GM21576 (cell line): ENCODE measurements around the gene SLIT1.

Experiments
- ATAC-seq: cut with Tn5 transposase; IDR thresholded peaks from one replicate; pipeline ENCODE4 v1.9.1; 2021; ENCODE audit warnings: mild to moderate bottlenecking, moderate library complexity; ENCODE audit not compliant: unreplicated experiment

The SLIT1 gene

DNA sequence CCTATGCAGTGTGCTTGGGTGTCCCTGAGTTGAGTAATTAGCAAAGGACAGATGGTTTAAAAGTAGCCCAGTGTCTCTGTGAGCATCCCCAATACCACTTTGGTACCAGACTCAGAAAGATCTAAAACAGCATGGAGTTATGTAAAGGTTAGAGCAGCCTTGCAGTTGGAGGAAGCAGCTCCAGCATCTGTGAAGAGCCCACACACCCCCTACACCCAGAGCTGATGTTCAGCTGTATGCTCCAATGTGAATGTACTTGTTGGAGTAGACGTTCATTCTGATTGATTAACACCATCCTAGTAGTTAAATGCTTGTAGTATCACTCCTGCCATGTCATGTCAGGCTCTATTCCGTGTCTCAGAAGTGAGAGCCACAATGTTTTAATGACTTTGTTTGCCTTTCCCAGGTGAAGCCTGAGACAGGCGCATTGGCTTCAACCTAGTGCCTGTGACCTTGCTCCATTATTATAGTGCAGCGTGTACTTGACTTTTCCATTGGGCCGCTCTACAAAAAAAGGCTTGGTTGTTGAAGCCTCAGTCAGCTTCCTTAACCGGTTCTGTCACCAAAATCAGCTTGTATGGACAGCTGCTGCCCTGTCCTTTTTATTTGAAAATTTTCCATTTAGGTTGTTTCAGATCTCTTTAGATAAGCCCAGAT lies 199.4 kb downstream of the SLIT1 start:
- no peak for ATAC-seq

DNA sequence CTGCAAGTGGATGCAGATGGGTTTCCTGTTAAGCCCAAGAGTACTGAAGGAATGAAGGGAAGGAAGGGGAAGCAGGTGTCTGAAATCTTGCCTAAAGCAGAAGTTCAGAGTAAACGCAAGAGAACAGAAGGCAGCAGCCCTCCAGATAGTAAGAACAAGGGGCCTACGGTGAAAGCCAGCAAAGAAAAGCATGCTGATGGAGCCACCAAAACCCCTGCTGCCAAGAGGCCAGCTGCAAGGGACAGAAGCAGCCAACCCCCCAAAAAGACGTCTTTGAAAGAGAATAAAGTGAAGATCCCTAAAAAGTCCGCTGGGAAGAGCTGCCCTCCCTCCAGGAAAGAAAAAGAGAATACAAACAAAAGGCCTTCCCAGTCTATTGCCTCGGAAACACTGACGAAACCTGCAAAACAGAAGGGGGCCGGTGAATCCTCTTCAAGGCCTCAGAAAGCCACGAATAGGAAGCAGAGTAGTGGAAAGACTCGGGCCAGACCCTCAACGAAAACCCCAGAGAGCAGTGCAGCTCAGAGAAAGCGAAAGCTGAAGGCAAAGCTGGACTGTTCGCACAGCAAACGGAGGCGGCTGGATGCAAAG lies 201.1 kb downstream of the SLIT1 start:
- no peak for ATAC-seq

DNA sequence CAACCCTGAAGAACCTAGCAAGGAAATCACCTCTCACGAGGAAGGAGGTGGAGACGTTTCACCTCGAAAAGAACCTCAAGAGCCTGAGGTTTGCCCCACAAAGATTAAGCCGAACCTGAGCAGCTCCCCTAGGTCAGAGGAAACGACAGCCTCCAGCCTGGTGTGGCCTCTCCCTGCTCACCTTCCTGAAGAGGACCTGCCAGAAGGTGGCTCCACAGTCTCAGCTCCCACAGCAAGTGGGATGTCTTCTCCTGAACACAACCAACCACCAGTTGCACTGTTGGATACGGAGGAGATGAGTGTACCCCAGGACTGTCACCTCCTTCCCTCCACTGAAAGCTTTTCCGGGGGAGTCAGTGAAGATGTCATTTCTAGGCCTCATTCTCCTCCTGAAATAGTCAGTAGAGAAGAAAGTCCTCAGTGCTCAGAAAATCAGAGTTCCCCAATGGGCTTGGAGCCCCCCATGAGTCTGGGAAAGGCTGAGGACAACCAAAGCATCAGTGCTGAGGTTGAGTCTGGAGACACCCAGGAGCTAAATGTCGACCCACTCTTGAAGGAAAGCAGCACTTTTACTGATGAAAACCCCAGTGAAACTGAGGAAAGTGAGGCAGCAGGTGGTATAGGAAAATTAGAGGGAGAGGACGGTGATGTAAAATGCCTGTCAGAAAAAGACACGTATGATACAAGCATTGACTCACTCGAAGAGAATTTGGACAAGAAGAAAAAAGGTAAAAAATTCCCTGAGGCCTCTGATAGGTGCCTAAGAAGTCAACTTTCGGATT lies 203.4 kb downstream of the SLIT1 start:
- ATAC-seq, result no peak

DNA sequence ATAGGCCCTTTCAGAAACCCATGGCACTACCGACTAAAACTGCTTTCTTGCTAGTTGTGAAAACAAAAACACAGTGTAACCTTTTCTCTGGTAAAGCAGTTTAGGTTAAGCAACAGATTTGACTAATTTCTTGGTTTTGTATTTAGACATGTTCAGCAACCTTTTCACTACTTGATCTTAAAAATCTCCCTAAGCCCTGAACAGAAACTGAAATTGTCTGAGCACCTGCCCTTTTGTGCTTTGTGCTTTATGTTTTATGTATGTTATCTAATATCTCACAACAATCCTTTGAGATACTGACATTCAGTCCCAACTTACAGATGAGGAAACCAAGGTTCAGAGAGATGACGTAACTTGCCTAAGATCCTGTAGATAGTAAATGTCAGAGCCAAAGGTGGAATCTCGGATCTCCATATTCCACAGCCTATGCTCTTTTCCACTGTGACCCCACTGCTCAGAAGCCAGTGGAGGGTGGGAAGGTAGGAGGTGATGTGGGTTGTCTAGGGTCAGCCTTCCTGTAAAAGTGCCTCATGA lies 207.1 kb downstream of the SLIT1 start:
- ATAC-seq, result no peak

DNA sequence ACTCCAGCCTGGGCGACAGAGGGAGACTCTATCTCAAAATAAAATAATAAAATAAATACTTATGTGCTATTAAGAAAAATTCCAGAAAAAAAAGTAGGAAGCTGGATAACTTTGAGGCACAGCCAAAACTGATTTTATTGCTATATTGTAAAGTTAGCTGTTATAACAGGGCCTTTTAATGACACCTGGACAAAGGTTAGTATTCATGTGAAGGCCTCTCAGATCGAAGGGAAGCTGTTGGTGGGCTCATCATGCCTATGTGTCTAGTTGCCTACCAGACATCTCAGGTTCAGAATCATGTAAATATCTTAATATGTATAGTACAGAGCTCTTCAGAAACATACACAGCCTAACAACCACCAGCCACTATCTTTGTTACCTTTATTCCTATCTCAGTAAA lies 210.6 kb downstream of the SLIT1 start:
- no peak for ATAC-seq

DNA sequence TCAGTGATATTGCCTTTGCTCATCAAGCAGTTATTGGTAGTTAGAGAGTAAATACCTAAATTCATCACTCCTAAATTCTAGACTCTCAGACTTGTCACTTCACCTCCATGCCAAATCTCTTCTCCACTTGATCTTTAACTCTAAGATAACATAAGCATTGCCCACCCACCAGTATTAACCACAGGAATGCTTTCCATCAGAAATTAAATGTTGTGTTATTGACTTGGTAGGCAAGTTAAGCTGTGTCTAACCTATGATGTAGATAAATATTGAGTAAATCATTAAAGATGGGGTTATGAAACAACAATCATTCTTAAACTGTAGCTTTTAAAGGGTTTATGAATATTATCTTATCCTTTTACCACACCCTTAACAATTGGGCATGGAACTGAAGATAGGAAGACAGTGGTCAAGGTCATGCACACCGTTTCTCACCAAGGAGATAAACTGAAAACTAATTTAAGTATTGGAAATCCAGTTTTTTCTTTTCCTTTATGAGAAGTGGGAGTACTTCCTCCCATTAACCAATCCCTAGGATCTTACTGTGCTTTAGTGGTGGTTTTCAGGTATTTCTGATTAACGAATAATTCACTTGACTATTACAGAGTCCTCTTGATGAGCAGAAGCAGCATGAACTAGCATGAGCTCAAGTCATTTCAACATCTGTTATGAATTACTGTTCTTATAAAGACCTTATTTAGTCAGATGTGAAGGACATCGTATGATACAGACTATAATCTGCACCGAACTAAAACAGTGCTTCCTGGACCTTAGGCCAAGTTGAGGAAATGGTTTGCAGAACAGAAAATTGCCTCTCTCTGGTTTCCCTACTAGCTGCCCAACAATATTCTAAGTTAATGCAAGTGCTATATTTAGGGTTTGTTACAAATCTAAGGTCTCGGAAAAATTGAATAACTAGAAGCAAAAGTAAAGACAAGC lies 211.7 kb downstream of the SLIT1 start:
- ATAC-seq, result peak; percentile 34

DNA sequence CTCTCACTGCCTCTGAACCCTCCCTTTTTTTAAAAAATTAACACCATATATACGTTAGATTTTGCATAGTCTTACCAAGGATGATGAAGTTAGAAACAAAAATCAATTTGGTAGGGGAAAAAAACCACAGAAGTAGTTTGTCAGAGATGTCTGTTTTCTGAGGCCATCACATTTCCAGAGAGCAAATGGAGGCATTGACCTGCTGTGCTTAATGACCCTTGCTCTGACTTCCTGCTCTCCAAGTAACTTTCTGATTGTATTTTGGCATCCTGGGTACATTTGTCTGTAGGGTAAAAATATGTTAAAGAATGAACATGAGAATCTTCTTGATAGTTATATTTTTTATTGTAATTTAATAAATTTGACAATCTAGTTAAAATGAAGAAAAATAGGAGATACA lies 213.5 kb downstream of the SLIT1 start:
- no peak for ATAC-seq

DNA sequence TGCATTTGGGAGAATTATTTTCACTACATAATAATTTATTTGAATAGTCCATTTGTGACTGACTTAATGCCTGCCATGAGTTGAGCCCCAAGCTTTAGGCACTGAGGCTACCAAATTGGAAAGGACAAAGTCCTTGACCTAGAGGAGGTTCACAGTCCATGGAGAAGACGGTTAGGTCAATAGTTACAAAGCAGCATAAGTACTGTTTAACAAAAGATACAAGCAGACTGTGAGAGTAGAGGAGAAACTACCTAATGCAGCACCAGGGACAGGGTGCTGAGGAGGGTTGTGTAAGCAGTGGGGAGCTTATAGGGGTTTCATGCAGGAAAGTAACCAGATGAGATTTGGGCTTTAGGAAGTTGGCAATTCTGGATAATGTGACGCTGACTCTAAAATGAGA lies 214.4 kb downstream of the SLIT1 start:
- ATAC-seq, result no peak

DNA sequence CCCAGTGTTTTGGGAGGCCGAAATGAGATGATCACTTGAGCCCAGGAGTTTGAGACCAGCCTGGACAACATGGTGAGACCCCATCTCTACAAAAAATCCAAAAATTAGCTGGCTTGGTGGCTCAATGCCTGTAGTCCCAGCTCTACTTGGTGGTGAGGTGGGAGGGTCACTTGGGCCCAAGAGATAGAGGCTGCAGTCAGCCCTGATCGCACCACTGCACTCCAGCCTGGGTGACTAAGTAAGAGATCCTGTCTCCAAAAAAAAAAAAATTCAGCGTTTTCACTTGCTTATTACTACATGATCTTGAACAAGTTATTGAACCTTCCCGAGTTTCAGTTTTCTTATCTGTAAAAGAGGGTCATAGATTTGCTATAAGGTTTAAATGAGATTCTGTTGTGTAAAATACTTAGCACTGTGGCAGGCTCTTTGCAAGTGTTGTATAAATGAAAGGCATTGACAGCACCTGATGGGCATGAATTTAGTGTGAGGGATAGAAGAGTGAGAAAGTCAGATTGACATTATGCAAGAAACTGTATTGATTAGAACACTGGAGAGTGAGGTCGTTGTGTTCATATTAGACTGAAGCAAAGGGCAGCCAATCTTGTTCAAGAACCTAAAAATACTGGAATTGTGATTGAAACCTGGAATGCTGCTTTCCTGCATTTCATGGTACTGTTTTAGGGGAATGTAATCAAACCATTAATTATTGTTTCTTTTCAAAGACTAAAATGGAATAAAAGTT lies 216.9 kb downstream of the SLIT1 start:
- ATAC-seq, result no peak

DNA sequence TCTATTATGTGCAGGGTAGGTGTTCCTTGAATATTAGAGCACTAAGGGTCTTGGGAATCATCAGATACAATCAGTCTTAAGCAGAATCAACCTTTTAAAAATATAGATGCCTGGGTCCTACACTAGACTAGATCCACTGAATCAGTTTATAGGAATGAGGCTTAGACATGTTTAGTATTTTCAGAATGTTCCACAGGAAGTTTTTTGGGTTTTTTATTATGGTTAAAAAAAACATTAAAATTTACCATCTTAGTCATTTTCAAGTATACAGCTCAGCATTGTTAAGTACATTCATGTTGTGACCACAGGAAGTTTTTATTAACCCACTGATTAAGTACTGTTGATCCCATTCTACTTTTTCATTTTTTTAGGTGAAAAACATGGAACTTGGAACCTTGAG lies 217.9 kb downstream of the SLIT1 start:
- no peak for ATAC-seq

DNA sequence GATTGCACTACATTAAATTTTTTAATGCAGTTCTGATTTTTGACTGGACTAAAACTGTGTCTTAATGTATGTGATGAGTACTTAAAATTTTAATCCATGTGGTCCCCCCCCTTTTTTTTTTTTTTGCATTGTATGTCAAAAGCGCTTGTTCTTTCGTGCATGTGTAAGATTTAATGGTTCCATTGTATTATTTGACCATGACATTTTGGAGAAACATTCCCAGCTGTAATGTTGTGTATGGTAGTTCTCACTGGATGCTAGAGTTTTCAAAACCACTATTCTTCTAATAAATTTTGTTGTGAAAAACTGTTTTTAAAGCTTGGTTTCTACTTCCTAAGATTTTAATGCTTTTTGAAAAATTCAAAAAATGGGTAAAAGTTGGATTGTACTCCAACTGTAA lies 221.6 kb downstream of the SLIT1 start:
- no peak for ATAC-seq

DNA sequence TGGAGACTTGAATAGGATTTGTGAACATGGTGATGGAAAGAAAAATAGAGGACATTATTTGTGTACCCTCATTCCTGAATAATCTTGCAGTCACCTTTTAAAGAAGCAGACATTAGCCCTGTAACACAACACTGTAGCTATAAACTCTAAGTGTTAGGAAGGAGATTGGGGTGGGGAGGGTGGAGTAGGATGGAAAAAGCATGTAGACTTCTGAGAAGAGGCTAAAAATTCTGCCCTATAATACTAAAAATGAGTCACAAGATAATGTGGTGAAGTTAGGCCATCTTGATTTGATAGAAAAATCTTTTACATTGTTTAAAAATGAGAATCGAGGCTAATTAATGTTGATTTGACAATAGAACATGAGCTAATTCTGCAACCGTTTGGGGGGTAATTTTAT lies 224.9 kb downstream of the SLIT1 start:
- no peak for ATAC-seq

DNA sequence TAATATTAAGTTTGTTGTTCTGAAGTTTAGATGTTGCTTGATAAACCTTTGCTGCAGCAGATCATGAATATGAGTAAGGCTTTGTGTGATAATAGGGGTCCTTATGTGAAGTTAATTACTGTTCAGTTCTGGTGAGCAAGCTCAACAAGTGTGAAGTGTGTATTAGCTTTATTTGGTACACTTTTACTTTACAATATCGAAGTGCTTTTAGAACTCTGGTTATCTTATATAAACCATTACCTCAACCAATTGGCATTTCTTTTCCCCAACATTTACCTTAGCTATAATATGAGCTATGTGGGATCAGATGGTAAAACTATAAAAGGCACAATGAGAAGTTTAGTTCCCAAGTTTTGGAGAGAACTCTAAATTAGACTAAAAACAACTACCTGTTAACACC lies 226.0 kb downstream of the SLIT1 start:
- no peak for ATAC-seq

DNA sequence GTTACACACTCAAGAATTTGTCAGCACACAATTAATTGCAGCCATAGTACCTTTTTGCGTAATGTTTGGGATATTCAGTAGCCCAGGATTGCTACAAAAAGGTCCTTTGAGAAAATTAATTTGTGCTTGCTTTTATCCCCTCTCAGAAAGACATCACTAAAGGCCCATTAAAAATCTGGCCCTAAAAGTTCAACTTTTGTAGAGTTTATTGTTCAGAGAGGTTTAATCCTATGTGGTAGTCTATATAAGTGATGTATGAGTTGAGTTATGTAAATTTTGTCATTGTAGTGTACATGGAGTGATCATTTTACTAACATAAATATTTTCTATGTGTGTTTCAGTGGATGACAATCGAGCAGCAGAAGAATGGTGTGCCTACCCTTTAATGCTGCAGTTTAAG lies 227.7 kb downstream of the SLIT1 start:
- no peak for ATAC-seq

DNA sequence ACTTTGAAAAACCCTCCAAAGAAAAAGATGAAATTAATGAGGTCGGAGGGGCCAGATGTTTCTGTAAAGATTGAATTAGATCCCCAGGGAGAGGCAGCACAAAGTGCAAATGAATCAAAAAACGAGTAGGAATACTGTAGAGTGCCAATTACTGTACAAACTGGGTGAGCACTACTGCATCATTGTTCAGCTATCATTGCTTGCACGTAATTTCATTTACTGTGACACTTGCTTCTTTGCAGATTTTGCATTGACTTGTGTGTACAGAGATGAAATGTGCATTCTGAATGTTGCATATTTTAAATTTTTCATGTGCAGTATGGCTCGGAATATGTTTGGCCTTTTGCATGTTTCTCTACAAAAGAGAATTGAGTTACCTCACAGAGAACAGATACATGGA lies 230.0 kb downstream of the SLIT1 start:
- no peak for ATAC-seq

DNA sequence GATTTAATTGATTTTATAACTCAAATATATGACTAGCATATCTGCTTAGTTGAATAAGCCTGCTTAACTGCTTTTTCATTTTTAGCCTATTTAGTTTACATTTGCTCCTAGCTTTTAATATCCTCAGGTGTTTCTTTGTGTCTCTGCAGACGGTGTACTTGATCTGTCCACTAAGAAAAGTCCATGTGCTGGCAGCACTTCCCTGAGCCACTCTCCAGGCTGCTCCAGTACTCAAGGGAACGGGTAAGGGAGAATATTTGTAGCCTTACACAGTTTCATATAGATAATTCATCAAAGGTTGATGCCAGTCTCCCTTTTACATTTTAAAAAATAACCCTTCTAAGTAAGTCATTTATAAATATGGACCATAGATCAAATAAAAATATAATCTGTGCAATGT lies 233.8 kb downstream of the SLIT1 start:
- ATAC-seq, result no peak

DNA sequence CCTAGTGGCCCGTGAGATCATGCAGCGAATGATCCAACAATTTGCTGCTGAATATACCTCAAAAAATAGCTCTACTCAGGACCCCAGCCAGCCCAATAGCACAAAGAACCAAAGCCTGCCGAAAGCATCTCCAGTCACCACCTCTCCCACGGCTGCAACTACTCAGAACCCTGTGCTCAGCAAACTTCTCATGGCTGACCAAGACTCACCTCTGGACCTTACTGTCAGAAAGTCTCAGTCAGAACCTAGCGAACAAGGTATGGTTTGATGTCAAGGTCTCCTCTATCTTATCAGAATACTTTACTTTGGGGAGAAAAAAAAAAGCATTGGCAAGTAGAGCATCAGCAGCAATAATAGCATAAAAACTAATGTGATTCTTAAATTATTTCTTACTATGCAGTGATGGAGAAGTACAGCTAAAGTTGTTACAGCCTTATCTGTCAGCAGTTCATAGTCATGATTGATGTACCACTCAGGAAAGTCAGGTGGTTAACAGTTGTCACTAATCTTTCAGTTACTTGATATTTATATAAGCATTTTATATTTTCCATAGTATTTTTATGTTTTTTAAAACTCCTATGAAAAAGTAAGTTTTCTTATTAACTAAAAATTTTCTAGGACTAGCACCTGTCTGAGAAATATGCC lies 236.6 kb downstream of the SLIT1 start:
- no peak for ATAC-seq
